Measurements from ENCODE around the gene COPS6. TPM values are rescaled to one million over a fixed set of nuclear protein-coding genes. Genes with fewer than 3 reads are reported as not detected.

Gene COPS6
- total RNA-seq: 70.4 and 107 TPM in 2 replicates

DNA sequence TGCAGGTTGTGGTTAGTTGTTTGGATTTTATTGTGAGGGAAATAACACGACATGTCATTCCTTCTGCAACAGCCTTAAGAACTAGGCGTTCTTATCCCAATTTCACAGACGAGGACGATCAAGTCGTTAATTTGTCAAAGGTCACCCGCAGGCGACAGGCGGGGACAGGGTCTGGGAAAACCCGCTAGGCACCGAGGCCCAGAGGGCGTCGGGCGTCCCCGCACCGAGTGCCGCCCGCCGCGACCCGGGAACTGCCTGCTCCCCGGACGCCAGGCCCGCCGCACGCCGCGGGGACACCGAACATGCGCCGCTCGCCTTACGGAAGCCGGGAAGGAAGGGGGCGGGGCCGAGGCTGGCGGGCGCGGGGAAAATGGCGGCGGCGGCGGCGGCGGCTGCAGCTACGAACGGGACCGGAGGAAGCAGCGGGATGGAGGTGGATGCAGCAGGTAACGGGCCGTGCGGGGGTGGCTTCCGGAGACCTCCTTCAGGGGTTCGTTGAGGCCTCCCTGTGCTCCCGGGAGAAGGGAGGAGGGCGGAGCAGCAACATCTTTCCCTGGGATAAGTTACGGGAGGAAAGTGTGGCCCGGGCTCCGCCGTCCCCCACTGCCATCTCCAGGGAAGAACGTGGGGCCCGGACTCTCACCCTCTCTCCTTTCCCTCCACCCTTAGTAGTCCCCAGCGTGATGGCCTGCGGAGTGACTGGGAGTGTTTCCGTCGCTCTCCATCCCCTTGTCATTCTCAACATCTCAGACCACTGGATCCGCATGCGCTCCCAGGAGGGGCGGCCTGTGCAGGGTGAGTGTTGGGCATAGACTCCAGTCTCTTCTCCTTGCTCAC is at the start of gene COPS6:
Gene COPS6, plus strand, starts transcription at position 349 of the 837 bp plus-strand sequence. Its CDS starts 22 bp downstream, at position 371.

DNA sequence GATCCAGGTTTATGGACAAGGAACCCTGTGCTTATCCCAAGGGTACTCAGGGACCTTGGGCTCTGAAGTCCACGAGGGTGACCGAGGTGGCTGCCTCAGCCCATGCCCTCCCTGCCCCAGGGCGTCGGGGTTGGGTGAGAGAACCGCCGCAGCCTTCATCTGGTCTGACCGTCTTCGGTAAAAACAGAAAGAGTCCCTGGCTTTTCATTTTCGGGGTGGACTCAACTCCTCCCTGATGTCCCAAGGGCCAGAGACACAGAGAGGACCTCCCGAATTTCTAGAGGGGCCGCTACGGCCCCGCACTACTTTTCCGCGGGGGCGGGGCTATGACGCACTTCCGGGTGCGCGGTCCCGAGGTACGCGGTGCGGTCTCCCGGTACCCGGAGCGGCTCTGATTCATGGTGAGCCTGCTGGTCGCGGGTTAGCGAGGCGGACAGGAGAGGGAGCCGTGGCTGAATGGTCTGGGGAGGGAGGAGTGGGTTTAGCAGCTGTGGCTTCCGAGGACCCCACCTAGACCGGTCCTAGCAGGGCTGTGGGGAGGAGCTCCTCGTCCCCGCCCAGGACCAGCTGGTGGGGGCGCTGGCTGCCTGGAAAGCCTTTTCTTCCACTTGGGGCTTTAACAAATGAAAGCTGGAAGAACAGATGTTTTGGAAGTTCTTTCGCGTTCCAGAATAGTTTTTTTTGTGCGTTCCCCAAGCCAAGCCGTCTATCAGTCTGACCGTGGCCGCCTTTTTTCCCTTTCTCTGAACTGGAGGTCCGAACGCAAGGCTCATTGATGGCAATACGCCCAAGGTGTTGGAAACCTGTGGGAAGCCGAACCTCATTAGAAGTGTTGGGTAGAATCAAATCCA is 39.1 kb upstream of the COPS6 start, which contains the start of gene ZSCAN21:
Gene ZSCAN21, plus strand, starts transcription at position 334 of the 851 bp plus-strand sequence. CDS start 7,233 bp downstream, outside the sequence.

DNA sequence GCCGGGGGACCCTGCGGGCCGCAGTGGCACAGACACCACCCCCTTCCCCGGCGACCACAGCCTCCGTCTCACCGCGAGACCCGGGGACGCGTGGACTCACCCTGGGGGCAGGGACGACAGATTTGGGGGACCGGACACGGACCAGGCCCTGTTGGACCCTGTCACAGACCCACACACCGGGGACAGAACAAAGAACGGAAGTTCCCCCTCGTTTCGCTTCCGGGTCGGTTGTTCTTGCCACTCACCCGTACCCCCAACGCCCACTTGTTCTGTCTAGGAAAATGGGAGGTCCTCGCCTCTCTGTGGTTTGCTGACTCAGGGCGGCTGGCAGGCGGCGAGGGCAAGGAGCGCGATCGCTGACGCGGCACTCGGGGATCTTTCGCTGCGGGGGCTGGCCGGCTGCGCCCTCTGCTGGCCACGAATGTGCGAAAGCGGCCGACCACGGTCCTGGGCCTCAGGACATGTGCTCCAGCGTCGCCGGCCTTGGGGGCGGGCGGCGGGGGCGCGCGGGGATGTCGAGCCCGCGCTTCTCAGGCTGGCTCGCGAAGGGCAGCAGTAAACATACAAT is 7.2 kb upstream of the COPS6 start, which contains the start of gene ZNF3:
Gene ZNF3, minus strand, starts transcription at position 189 of the 568 bp plus-strand sequence. CDS start 4,366 bp downstream, outside the sequence.

DNA sequence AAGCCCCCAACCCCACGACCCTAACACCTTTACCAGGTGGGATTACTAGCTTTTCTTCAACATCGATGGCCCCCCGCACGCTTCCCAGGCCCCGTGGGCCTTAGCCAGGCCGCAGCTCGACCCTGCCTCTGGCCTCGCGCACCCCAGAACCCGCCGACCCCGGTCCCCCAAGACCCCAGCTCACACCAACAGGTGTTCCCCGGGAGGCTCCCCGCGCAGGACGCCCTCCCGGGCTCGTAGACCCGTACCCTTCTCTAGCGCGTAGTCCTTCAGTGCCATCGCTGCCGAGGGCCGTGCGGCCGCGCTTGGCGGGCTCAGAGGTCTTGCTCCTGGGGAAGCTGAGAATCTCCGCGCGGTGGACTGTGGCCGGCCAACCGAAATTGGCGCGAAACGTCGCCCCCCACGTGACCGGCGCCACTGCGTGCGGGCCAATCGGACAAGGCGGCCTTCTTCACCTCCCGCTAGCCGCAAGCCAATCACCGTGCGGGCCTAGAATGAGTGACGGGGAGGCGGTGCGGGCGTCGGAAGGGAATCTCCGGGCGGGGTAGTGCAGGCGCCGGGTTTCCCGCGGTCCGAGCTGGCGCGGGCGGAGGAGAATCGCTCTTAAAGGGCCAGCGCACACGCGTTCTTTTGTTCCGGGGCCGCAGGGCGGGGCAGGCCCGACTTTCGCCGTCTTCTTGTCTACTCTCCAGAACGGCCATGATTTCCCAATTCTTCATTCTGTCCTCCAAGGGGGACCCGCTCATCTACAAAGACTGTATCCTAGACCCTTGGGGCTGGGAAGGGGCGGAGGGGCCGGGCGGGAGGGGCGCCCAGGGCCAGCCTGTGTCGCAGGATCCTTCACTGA is 12.5 kb downstream of the COPS6 start, which contains the start of the genes AP4M1 and MCM7:
Gene AP4M1, plus strand, starts transcription at position 628 of the 847 bp plus-strand sequence. Its CDS starts 72 bp downstream, at position 700.
Gene MCM7, minus strand, starts transcription at position 382 of the 847 bp plus-strand sequence. Its CDS starts 103 bp downstream, at position 279.

DNA sequence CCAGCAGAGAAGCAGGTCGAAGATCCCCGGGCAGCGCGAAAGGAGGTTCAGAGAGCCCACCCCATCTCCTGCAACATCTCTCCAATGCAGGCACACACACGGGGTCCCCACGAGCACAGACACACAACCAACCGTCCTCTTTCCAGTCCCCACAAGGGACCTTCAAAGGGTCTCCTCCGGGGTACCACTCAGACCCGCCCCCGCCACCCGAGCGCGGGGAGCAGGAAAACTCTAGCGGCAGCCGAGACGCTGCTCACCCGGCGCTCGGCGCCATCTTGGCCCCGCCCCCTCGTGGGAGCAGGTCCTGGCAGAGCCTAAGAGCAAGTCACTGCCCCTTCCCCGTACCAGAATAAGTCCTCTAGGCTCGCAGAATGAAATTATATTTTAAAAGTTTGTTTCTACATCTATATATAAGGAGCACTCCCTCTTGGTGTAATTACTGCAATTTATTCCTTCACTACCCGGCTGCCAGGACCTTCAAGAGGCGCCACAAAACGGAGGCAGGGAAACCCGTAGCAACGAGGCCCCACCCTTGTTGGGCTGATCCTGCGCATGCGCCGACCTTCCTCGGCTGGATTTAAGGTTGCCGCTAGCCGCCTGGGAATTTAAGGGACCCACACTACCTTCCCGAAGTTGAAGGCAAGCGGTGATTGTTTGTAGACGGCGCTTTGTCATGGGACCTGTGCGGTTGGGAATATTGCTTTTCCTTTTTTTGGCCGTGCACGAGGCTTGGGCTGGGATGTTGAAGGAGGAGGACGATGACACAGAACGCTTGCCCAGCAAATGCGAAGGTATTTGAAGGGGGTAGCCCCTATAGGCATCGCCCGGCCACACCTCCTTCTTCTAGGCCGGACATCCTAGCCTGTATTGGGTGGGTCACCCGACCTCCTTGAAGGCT is 30.6 kb downstream of the COPS6 start, which contains the start of the genes CNPY4 and TAF6:
Gene CNPY4, plus strand, starts transcription at position 563 of the 898 bp plus-strand sequence. Its CDS starts 111 bp downstream, at position 674.
Gene TAF6, minus strand, starts transcription at position 287 of the 898 bp plus-strand sequence. CDS start 5,149 bp downstream, outside the sequence.

DNA sequence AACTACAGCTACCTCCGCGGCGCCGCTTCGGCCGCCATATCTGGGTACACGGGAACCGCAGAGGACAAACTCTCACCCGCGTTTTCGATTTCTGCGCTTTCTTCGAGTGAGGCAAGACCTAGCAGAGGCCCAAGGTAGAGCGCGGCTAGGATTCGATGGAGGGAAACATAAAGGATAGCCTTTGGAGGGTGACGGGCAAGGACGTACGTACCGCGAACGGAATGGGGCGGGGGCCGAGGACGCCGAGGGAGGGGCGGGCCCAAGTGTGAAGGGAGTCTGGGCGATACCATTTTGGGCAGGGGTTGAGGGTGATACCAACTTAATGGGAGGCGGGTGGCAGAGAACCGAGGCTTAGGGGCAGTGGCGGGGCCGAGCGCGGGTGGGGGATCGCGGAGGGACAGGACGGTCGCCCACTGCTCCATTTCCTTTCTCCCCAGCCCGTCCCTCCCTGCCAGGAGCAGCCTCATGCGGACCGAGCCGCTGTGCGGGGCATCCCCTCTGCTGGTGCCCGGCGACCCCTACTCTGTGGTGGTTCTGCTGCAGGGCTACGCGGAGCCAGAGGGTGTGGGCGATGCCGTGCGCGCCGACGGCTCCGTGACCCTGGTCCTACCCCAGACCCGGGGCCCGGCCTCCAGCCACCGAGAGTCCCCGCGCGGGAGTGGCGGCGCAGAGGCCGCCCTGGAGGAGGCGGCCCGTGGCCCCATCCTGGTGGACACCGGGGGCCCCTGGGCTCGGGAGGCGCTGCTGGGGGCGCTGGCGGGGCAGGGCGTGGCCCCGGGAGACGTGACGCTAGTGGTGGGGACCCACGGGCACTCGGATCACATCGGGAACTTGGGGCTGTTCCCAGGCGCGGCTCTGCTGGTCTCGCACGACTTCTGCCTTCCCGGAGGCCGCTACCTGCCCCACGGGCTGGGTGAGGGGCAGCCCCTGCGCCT is 38.4 kb downstream of the COPS6 start, which contains the start of gene MBLAC1:
Gene MBLAC1, plus strand, starts transcription at position 37 of the 935 bp plus-strand sequence. Its CDS starts 429 bp downstream, at position 466.

Other genes starting within 250 kb of the COPS6 start
- not detected in 2 replicates for gene OR2AE1, start 211.9 kb upstream of the COPS6 start, total RNA-seq
- gene TRIM4, start 169.4 kb upstream of the COPS6 start, total RNA-seq: 28.3 and 29.7 TPM in 2 replicates
- gene GJC3, start 159.3 kb upstream of the COPS6 start, total RNA-seq: not detected in 2 replicates
- gene AZGP1, start 112.9 kb upstream of the COPS6 start, total RNA-seq: 0.32 TPM in 1 of 2 replicates, not detected in the other
- 46.6 and 48.1 TPM in 2 replicates for gene ZKSCAN1, start 73.4 kb upstream of the COPS6 start, total RNA-seq
- 7.4 and 8.9 TPM in 2 replicates for gene ZSCAN21, start 39.2 kb upstream of the COPS6 start, total RNA-seq
- 26.4 and 30.4 TPM in 2 replicates for gene ZNF3, start 7.2 kb upstream of the COPS6 start, total RNA-seq
- gene MCM7, start 12.4 kb downstream of the COPS6 start, total RNA-seq: 14.6 and 57.5 TPM in 2 replicates
- 26.1 and 40.4 TPM in 2 replicates for gene AP4M1, start 12.7 kb downstream of the COPS6 start, total RNA-seq
- 47.8 and 83.0 TPM in 2 replicates for gene TAF6, start 30.4 kb downstream of the COPS6 start, total RNA-seq
- 33.4 and 61.5 TPM in 2 replicates for gene CNPY4, start 30.7 kb downstream of the COPS6 start, total RNA-seq
- 1.8 and 2.2 TPM in 2 replicates for gene MBLAC1, start 38.0 kb downstream of the COPS6 start, total RNA-seq
- gene LAMTOR4, start 59.9 kb downstream of the COPS6 start, total RNA-seq: 30.5 and 91.8 TPM in 2 replicates
- gene TRAPPC14, start 69.8 kb downstream of the COPS6 start, total RNA-seq: 5.9 and 8.3 TPM in 2 replicates
- 2.1 and 6.1 TPM in 2 replicates for gene GAL3ST4, start 79.6 kb downstream of the COPS6 start, total RNA-seq
- 3.9 and 6.0 TPM in 2 replicates for gene GPC2, start 88.4 kb downstream of the COPS6 start, total RNA-seq
- 0.88 and 1.2 TPM in 2 replicates for gene STAG3, start 88.9 kb downstream of the COPS6 start, total RNA-seq
- gene PVRIG, start 131.0 kb downstream of the COPS6 start, total RNA-seq: not detected in 2 replicates
- gene SPDYE3, start 218.7 kb downstream of the COPS6 start, total RNA-seq: not detected in 2 replicates